Hepatocyte (in vitro differentiated cells): Measurements from ENCODE around the gene DDX56. TPM values are rescaled to one million over a fixed set of nuclear protein-coding genes. Genes with fewer than 3 reads are reported as not detected.
"Not testable (repeated sequence)": the region's sequence is repeated elsewhere in the genome, so short reads cannot be mapped to it uniquely, and the experiment has no call there.

ENCODE experiments used
- DNase-seq: peaks from one replicate; pipeline ENCODE4 v3.0.0-alpha.2; 2016; ENCODE audit warnings: low spot score
- H2AFZ ChIP-seq: fragments of 200-600 bp; sonication (generic); 2 replicates; pipeline ENCODE4 v1.6.0; 2016; ENCODE audit warnings: antibody characterized with exemption, mild to moderate bottlenecking
- H3K27ac ChIP-seq: fragments of 200-600 bp; sonication (generic); 2 replicates; pipeline ENCODE4 v1.5.1; 2016; ENCODE audit warnings: mild to moderate bottlenecking
- H3K27me3 ChIP-seq: fragments of 200-600 bp; sonication (generic); 2 replicates; pipeline ENCODE4 v1.6.1; 2016
- H3K36me3 ChIP-seq: fragments of 200-600 bp; sonication (generic); replicated peaks from 2 replicates; pipeline ENCODE4 v1.5.1; 2016; ENCODE audit warnings: low read depth; ENCODE audit not compliant: insufficient read depth
- H3K4me1 ChIP-seq: fragments of 200-600 bp; sonication (generic); 2 replicates; pipeline ENCODE4 v1.5.1; 2016; ENCODE audit warnings: mild to moderate bottlenecking, moderate library complexity; ENCODE audit not compliant: insufficient read depth
- H3K4me2 ChIP-seq: fragments of 200-600 bp; sonication (generic); 2 replicates; pipeline ENCODE4 v1.6.0; 2016
- H3K4me3 ChIP-seq: fragments of 200-600 bp; sonication (generic); 2 replicates; pipeline ENCODE4 v1.5.1; 2016; ENCODE audit warnings: mild to moderate bottlenecking
- H3K79me2 ChIP-seq: fragments of 200-600 bp; sonication (generic); 2 replicates; pipeline ENCODE4 v1.6.0; 2017; ENCODE audit warnings: mild to moderate bottlenecking
- H3K9me2 ChIP-seq: fragments of 200-600 bp; sonication (generic); replicated peaks from 2 replicates; pipeline ENCODE4 v1.6.0; 2017; ENCODE audit warnings: mild to moderate bottlenecking; ENCODE audit not compliant: insufficient read depth
- H3K9me3 ChIP-seq: fragments of 200-600 bp; sonication (generic); 2 replicates; pipeline ENCODE4 v1.5.1; 2016; ENCODE audit warnings: low read depth, mild to moderate bottlenecking
- H4K20me1 ChIP-seq: fragments of 200-600 bp; sonication (generic); 2 replicates; pipeline ENCODE4 v1.6.0; 2016; ENCODE audit warnings: mild to moderate bottlenecking; ENCODE audit not compliant: insufficient read depth, poor library complexity, severe bottlenecking
- EZH2 ChIP-seq: fragments of 200-600 bp; sonication (generic); IDR thresholded peaks from 2 replicates; pipeline ENCODE4 v1.6.1; 2016; ENCODE audit warnings: antibody characterized with exemption, mild to moderate bottlenecking, borderline replicate concordance
- EZH2phosphoT487 ChIP-seq: fragments of 200-600 bp; sonication (generic); IDR thresholded peaks from one replicate; pipeline ENCODE4 v1.6.1; 2018; ENCODE audit warnings: antibody characterized with exemption, mild to moderate bottlenecking, low read depth, moderate library complexity; ENCODE audit not compliant: unreplicated experiment, severe bottlenecking
- WGBS: methylation state at CpG from one replicate; pipeline ENCODE4 v1.1.6; 2016; ENCODE audit warnings: low lambda C conversion rate; ENCODE audit errors: missing lambda C conversion rate; 5-methylcytosine and 5-hydroxymethylcytosine counted together
- polyA plus RNA-seq: library from polyadenylated mRNA; unstranded; fragments of >200 nt; fragmentation: Nextera tagmentation; extraction: Ambion mirVana; gene quantifications from 2 replicates; pipeline ENCODE4 v1.2.1, GENCODE V29; 2016
- total RNA-seq: library from RNA; depleted of rRNA; stranded (reverse); fragments of >200 nt; gene quantifications from 2 replicates; pipeline ENCODE4 v1.2.3, GENCODE V29; 2014
- TF ChIP-seq, protein P1 (sequence below): fragments of 200-600 bp; sonication (generic); IDR thresholded peaks from 2 replicates; pipeline ENCODE4 v1.5.1; 2016; ENCODE audit warnings: antibody characterized with exemption, mild to moderate bottlenecking; ENCODE audit not compliant: poor library complexity

Gene DDX56
- total and polyA plus RNA-seq, 2 experiments from 2014 or later: 57.1 to 85.0 TPM

GRCh38 chr7:44565097-44565794 is 8.5 kb downstream of the DDX56 start:
- Histone ChIP-seq H2AFZ (no peak overlapping the region), H3K36me3 (no peaks in the 10 kb centered on the region), H3K79me2 (peaks cover 2% of the 10 kb centered on the region), H3K9me3 (no peaks in the 10 kb centered on the region), H4K20me1 (no peaks in the 10 kb centered on the region), H3K27ac (peak overlapping the region; percentile 24), H3K4me2 (no peak overlapping the region), H3K9me2 (no peaks in the 10 kb centered on the region), H3K4me3 (no peak overlapping the region), H3K4me1 (peaks cover 7% of the 10 kb centered on the region), H3K27me3 (no peaks in the 10 kb centered on the region)
- WGBS: 71% methylated on average over 13 of the region's 13 CpGs
- TF ChIP-seq EZH2phosphoT487: no peak
- TF ChIP-seq, protein P1, sequence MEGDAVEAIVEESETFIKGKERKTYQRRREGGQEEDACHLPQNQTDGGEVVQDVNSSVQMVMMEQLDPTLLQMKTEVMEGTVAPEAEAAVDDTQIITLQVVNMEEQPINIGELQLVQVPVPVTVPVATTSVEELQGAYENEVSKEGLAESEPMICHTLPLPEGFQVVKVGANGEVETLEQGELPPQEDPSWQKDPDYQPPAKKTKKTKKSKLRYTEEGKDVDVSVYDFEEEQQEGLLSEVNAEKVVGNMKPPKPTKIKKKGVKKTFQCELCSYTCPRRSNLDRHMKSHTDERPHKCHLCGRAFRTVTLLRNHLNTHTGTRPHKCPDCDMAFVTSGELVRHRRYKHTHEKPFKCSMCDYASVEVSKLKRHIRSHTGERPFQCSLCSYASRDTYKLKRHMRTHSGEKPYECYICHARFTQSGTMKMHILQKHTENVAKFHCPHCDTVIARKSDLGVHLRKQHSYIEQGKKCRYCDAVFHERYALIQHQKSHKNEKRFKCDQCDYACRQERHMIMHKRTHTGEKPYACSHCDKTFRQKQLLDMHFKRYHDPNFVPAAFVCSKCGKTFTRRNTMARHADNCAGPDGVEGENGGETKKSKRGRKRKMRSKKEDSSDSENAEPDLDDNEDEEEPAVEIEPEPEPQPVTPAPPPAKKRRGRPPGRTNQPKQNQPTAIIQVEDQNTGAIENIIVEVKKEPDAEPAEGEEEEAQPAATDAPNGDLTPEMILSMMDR: peak; percentile 85
- DNase-seq: peak; percentile 77

DNA sequence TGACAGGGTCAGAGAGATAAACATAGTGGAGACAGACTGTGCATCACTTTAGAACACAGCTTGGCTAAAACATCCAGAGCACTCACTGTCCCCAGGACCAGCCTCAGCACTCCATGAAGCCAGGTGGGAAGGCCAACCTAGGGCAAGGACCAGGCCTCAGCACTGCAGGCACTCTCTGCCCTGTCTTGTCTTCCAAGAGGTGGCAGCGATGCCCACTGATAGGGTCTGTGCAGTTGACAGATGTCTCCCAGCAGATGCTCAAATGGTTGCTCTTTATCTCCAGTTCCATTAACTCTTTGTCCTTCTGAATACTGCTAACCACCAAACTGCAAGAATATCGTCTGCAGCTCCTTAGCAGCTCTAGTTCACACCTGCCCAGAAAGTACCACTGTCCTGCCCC is 9.1 kb downstream of the DDX56 start:
- Histone ChIP-seq H3K27ac (no peak overlapping the region), H3K79me2 (peaks cover 2% of the 10 kb centered on the region), H2AFZ (no peak overlapping the region), H3K27me3 (no peaks in the 10 kb centered on the region), H3K36me3 (no peaks in the 10 kb centered on the region), H3K4me1 (peaks cover 7% of the 10 kb centered on the region), H4K20me1 (no peaks in the 10 kb centered on the region), H3K9me2 (no peaks in the 10 kb centered on the region), H3K9me3 (no peaks in the 10 kb centered on the region), H3K4me2 (no peak overlapping the region), H3K4me3 (no peak overlapping the region)
- 92% methylated on average over 2 of the region's 2 CpGs for WGBS
- no peak for DNase-seq
- TF ChIP-seq, protein P1: no peak
- TF ChIP-seq EZH2 (no peak), EZH2phosphoT487 (no peak)

- H3K79me2 ChIP-seq: peaks cover 2% of the 10 kb centered on the region
- no peak overlapping the region for H3K4me2 ChIP-seq
- TF ChIP-seq, protein P1: no peak
- TF ChIP-seq EZH2phosphoT487: no peak
- no peak for TF ChIP-seq EZH2
- no peaks in the 10 kb centered on the region for H3K36me3 ChIP-seq
- H3K27me3 ChIP-seq: no peaks in the 10 kb centered on the region
- peaks cover 7% of the 10 kb centered on the region for H3K4me1 ChIP-seq
- H3K9me2 ChIP-seq: no peaks in the 10 kb centered on the region
- WGBS: 100% methylated on average over 3 of the region's 3 CpGs
- H3K4me3 ChIP-seq: no peak overlapping the region
- H3K9me3 ChIP-seq: no peaks in the 10 kb centered on the region
- H2AFZ ChIP-seq: no peak overlapping the region
- H3K27ac ChIP-seq: peak overlapping the region; percentile 50
- DNase-seq: no peak
- H4K20me1 ChIP-seq: no peaks in the 10 kb centered on the region
Measured at GRCh38 chr7:44563171-44563679, 10.5 kb downstream of the DDX56 start.

GRCh38 chr7:44562622-44562962 is 11.1 kb downstream of the DDX56 start:
- H3K9me2 ChIP-seq, H3K4me2 ChIP-seq, H3K36me3 ChIP-seq, H3K4me1 ChIP-seq, H3K4me3 ChIP-seq, H4K20me1 ChIP-seq, H3K27me3 ChIP-seq, H3K79me2 ChIP-seq, H2AFZ ChIP-seq, DNase-seq, H3K9me3 ChIP-seq: not testable (repeated sequence)
- WGBS: 73% methylated on average over 8 of the region's 8 CpGs
- peak overlapping the region; percentile 50 for H3K27ac ChIP-seq
